H1 (cell line): ENCODE data around the gene KXD1. TPM values are rescaled to one million over a fixed set of nuclear protein-coding genes. Genes with fewer than 3 reads are reported as not detected.

Experiments used
- CTCF ChIA-PET: fragments of 300-600 bp; sonication (Branson Sonifier 250); formaldehyde crosslinking; loops from one replicate; lab custom pipeline; 2021; ENCODE audit not compliant: partially characterized antibody; lab: Charles Lee
- POLR2A ChIA-PET: fragments of 300-600 bp; sonication (Branson Sonifier 250); formaldehyde crosslinking; loops from one replicate; lab custom pipeline; 2021; ENCODE audit warnings: inconsistent platforms; ENCODE audit not compliant: partially characterized antibody; lab: Charles Lee
- DNase-seq, 2 experiments: peaks; one replicate each; pipeline versions ENCODE4 v3.0.0 to v3.0.0-alpha.2; 2010 to 2022; ENCODE audit warnings: low spot score in 2 of 2, low read depth in 1 of 2, mixed read lengths in 1 of 2
- FAIRE-seq: peaks from 2 replicates; lab custom pipeline; 2011; peaks lifted over from hg19 to GRCh38; lab: Jason Lieb, UNC
- H2AFZ ChIP-seq: 2 replicates; pipeline ENCODE4 v1.8.1; 2012; ENCODE audit warnings: low read length, inconsistent platforms
- H2AK5ac ChIP-seq: 2 replicates; pipeline ENCODE4 v1.6.1; 2013; ENCODE audit warnings: low read depth, low read length
- H2BK120ac ChIP-seq: replicated peaks from 2 replicates; pipeline ENCODE3; 2013; ENCODE audit warnings: low read depth, low read length, inconsistent platforms
- H2BK12ac ChIP-seq: 2 replicates; pipeline ENCODE4 v1.6.1; 2013; ENCODE audit warnings: low read depth, low read length
- H2BK15ac ChIP-seq: 2 replicates; pipeline ENCODE4 v1.6.1; 2013; ENCODE audit warnings: low read length
- H2BK20ac ChIP-seq: 2 replicates; pipeline ENCODE4 v1.6.1; 2013; ENCODE audit warnings: low read length
- H2BK5ac ChIP-seq: 2 replicates; pipeline ENCODE4 v1.6.1; 2013; ENCODE audit warnings: low read depth, low read length
- H3K14ac ChIP-seq: 2 replicates; pipeline ENCODE4 v1.6.1; 2013; ENCODE audit warnings: inconsistent platforms; ENCODE audit not compliant: insufficient read length
- H3K18ac ChIP-seq: 2 replicates; pipeline ENCODE4 v1.6.1; 2013; ENCODE audit warnings: low read length; ENCODE audit errors: extremely low read depth
- H3K23ac ChIP-seq: 2 replicates; pipeline ENCODE4 v1.6.1; 2013; ENCODE audit warnings: inconsistent platforms; ENCODE audit not compliant: insufficient read length
- H3K23me2 ChIP-seq: 2 replicates; pipeline ENCODE4 v1.6.1; 2013; ENCODE audit warnings: low read depth, low read length
- H3K27ac ChIP-seq: 2 replicates; pipeline ENCODE4 v1.6.1; 2011; ENCODE audit warnings: low read depth, low read length, inconsistent platforms
- H3K27me3 ChIP-seq, 4 experiments: replicated peaks in 1 of 4; 1 replicate in 1 of 4; 2 replicates in 3 of 4; pipeline versions ENCODE4 v1.6.1 to v1.8.1; 2011 to 2013; ENCODE audit warnings: low read length in 3 of 4, mild to moderate bottlenecking in 3 of 4, inconsistent platforms in 2 of 4, mixed read lengths in 2 of 4, moderate library complexity in 1 of 4; ENCODE audit not compliant: control insufficient read depth in 3 of 4, insufficient read depth in 3 of 4; ENCODE audit errors: extremely low read depth in 1 of 4
- H3K36me3 ChIP-seq, 4 experiments: 2 replicates each; pipeline versions ENCODE4 v1.6.1 to v1.8.1; 2011 to 2013; ENCODE audit warnings: mild to moderate bottlenecking in 4 of 4, low read length in 3 of 4, moderate library complexity in 2 of 4, control low read depth in 1 of 4, inconsistent platforms in 1 of 4; ENCODE audit not compliant: insufficient read depth in 4 of 4, control insufficient read depth in 2 of 4
- H3K4ac ChIP-seq: replicated peaks from 2 replicates; pipeline ENCODE3; 2013; ENCODE audit warnings: low read length, low read depth, mixed read lengths, inconsistent platforms; ENCODE audit not compliant: insufficient read length
- H3K4me1 ChIP-seq, 4 experiments: replicated peaks in 1 of 4; 1 replicate in 1 of 4; 2 replicates in 3 of 4; pipeline versions ENCODE4 v1.6.1 to v1.8.1; 2011 to 2013; ENCODE audit warnings: low read length in 3 of 4, inconsistent platforms in 2 of 4, mixed read lengths in 1 of 4; ENCODE audit not compliant: insufficient read depth in 4 of 4, control insufficient read depth in 3 of 4
- H3K4me2 ChIP-seq, 2 experiments: 2 replicates each; pipeline versions ENCODE4 v1.6.1 to v1.8.1; 2011 to 2013; ENCODE audit warnings: low read depth in 2 of 2, low read length in 2 of 2, control low read depth in 1 of 2, inconsistent platforms in 1 of 2, mild to moderate bottlenecking in 1 of 2; ENCODE audit not compliant: insufficient read depth in 1 of 2
- H3K4me3 ChIP-seq, 4 experiments: fragments of 200-600, 300-600 bp in 1 of 4; sonication (generic), shearing (Covaris generic), sonication (Bioruptor Twin) in 1 of 4; 2 replicates each; pipeline versions ENCODE4 v1.5.1 to v1.8.1; 2011 to 2016; ENCODE audit warnings: low read length in 4 of 4, low read depth in 3 of 4, control low read depth in 2 of 4, inconsistent platforms in 2 of 4, mild to moderate bottlenecking in 2 of 4, mixed read lengths in 1 of 4, moderate library complexity in 1 of 4; ENCODE audit not compliant: insufficient read depth in 2 of 4; ENCODE audit errors: extremely low read depth in 1 of 4
- H3K56ac ChIP-seq: replicated peaks from 2 replicates; pipeline ENCODE3; 2013; ENCODE audit warnings: low read depth, mild to moderate bottlenecking, mixed read lengths, low read length, inconsistent platforms; ENCODE audit not compliant: insufficient read length
- H3K79me1 ChIP-seq: 2 replicates; pipeline ENCODE4 v1.6.1; 2013; ENCODE audit warnings: low read depth, low read length, control low read depth
- H3K79me2 ChIP-seq, 2 experiments: 2 replicates each; pipeline versions ENCODE4 v1.6.1 to v1.8.1; 2012 to 2013; ENCODE audit warnings: low read length in 2 of 2, mild to moderate bottlenecking in 2 of 2, inconsistent platforms in 1 of 2; ENCODE audit not compliant: insufficient read depth in 2 of 2, control insufficient read depth in 1 of 2
- H3K9ac ChIP-seq, 4 experiments: replicated peaks in 1 of 4; 1 replicate in 1 of 4; 2 replicates in 3 of 4; pipeline versions ENCODE4 v1.6.1 to v1.8.1; 2011 to 2013; ENCODE audit warnings: low read depth in 3 of 4, low read length in 3 of 4, control low read depth in 2 of 4, mild to moderate bottlenecking in 2 of 4, moderate library complexity in 2 of 4, inconsistent platforms in 1 of 4; ENCODE audit errors: extremely low read depth in 1 of 4
- H3K9me3 ChIP-seq, 2 experiments: 2 replicates each; pipeline versions ENCODE4 v1.6.1 to v1.8.1; 2012 to 2013; ENCODE audit warnings: mild to moderate bottlenecking in 2 of 2, moderate library complexity in 2 of 2, control low read depth in 1 of 2, inconsistent platforms in 1 of 2, low read depth in 1 of 2, low read length in 1 of 2, mixed read lengths in 1 of 2; ENCODE audit not compliant: insufficient read depth in 2 of 2
- H4K20me1 ChIP-seq, 2 experiments: replicated peaks in 1 of 2; 2 replicates each; pipeline versions ENCODE3 to v1.8.1; 2011 to 2013; ENCODE audit warnings: inconsistent platforms in 2 of 2, low read length in 2 of 2, mild to moderate bottlenecking in 1 of 2; ENCODE audit not compliant: insufficient read depth in 2 of 2, control insufficient read depth in 1 of 2
- H4K5ac ChIP-seq: 2 replicates; pipeline ENCODE4 v1.6.1; 2013; ENCODE audit warnings: low read length, low read depth, mixed read lengths, inconsistent platforms; ENCODE audit not compliant: insufficient read length
- H4K8ac ChIP-seq: 2 replicates; pipeline ENCODE4 v1.8.0; 2013; ENCODE audit warnings: mild to moderate bottlenecking, moderate library complexity, low read length, inconsistent platforms; ENCODE audit not compliant: insufficient read depth; ENCODE audit errors: extremely low read depth
- H4K91ac ChIP-seq: replicated peaks from 2 replicates; pipeline ENCODE3; 2013; ENCODE audit warnings: low read length, mixed read lengths, inconsistent platforms; ENCODE audit not compliant: insufficient read length
- ASH2L ChIP-seq: fragments of 200-600, 300-600 bp; sonication (generic); IDR thresholded peaks from one replicate; pipeline ENCODE4 v1.7.1; 2017; ENCODE audit warnings: low read length
- ATF3 ChIP-seq: IDR thresholded peaks from 2 replicates; pipeline ENCODE4 v1.6.1; 2011; ENCODE audit warnings: low read depth, mild to moderate bottlenecking, low read length; ENCODE audit not compliant: insufficient read depth
- EP300 ChIP-seq, 2 experiments: IDR thresholded peaks; 1 replicate in 1 of 2; 2 replicates in 1 of 2; pipeline ENCODE4 v1.6.1; 2011 to 2012; ENCODE audit warnings: low read depth in 2 of 2, low read length in 2 of 2, mild to moderate bottlenecking in 2 of 2, borderline replicate concordance in 1 of 2, inconsistent platforms in 1 of 2, moderate library complexity in 1 of 2
- EZH2 ChIP-seq: fragments of 200-600 bp; sonication (generic); IDR thresholded peaks from 2 replicates; pipeline ENCODE4 v1.7.1; 2012; ENCODE audit warnings: low read depth, mild to moderate bottlenecking, moderate library complexity, low read length, inconsistent platforms; ENCODE audit not compliant: severe bottlenecking
- POLR2A ChIP-seq, 2 experiments: IDR thresholded peaks; 1 replicate in 1 of 2; 2 replicates in 1 of 2; pipeline ENCODE4 v1.6.1; 2011; ENCODE audit warnings: low read depth in 2 of 2, low read length in 2 of 2, mild to moderate bottlenecking in 2 of 2; ENCODE audit errors: control extremely low read depth in 1 of 2
- RBBP5 ChIP-seq: IDR thresholded peaks from 2 replicates; pipeline ENCODE4 v1.7.1; 2012; ENCODE audit warnings: low read depth, mild to moderate bottlenecking, inconsistent platforms, low read length, moderate library complexity, borderline replicate concordance
- RXRA ChIP-seq: IDR thresholded peaks from 2 replicates; pipeline ENCODE4 v1.6.1; 2011; ENCODE audit warnings: low read depth, mild to moderate bottlenecking, low read length, moderate library complexity; ENCODE audit not compliant: insufficient read depth
- SP1 ChIP-seq: IDR thresholded peaks from 2 replicates; pipeline ENCODE4 v1.6.1; 2011; ENCODE audit warnings: low read depth, low read length
- TAF7 ChIP-seq: optimal IDR thresholded peaks from 2 replicates; pipeline ENCODE3; 2011; ENCODE audit warnings: low read depth, mild to moderate bottlenecking, inconsistent platforms, low read length, moderate library complexity, borderline replicate concordance
- USF2 ChIP-seq: IDR thresholded peaks from 2 replicates; pipeline ENCODE4 v1.6.1; 2011; ENCODE audit warnings: low read length, improper control_type of control experiment
- WGBS, 2 experiments: shearing (Covaris generic) in 1 of 2; methylation state at CpG; one replicate each; pipeline versions ENCODE4 v1.1.6 to v1.1.7; 2013 to 2015; ENCODE audit warnings: low lambda C conversion rate in 2 of 2, mixed read lengths in 2 of 2, inconsistent platforms in 1 of 2, low coverage in 1 of 2, missing lambda C conversion rate in 1 of 2; ENCODE audit not compliant: insufficient replicate concordance in 2 of 2, insufficient coverage in 1 of 2, insufficient read length in 1 of 2; ENCODE audit errors: extremely low coverage in 1 of 2, missing lambda C conversion rate in 1 of 2; 5-methylcytosine and 5-hydroxymethylcytosine counted together
- polyA plus RNA-seq, 7 experiments: library from polyadenylated mRNA; depleted of rRNA in 3 of 7; stranded (reverse) in 5 of 7; unstranded in 2 of 7; fragments of >200 nt in 5 of 7; fragments of 200-250 nt in 2 of 7; gene quantifications; 1 replicate in 5 of 7; 2 replicates in 1 of 7; 4 replicates in 1 of 7; pipeline versions ENCODE4 v1.2.1 to v1.2.3, GENCODE V29; 2011 to 2013; ENCODE audit warnings: missing spikeins in 2 of 7, mixed read lengths in 2 of 7
- total RNA-seq: library from RNA; stranded (reverse); fragmentation: NEBNext Ultra II Directional; extraction: Animal tissue kit (Norgen Biotek cat#: 25700); gene quantifications from 2 replicates; pipeline ENCODE4 v1.2.1, GENCODE V29; 2021

KXD1 gene
- total and polyA plus RNA-seq, 2 of the 8 experiments (the other 6 are each of a cell fraction or from before 2014, with no cell fraction given), result 115 to 267 TPM

- Histone ChIP-seq H3K4me1 (no peaks in the 10 kb centered on the region), H3K18ac (no peak overlapping the region), H3K9me3 (no peaks in the 10 kb centered on the region), H3K9ac (no peak overlapping the region), H3K79me1 (no peaks in the 10 kb centered on the region; the same call in 1 of the 2 replicates), H2BK20ac (no peak overlapping the region), H2BK120ac (no peak overlapping the region), H3K14ac (no peak overlapping the region), H3K56ac (no peak overlapping the region), H4K8ac (no peak overlapping the region), H3K4me3 (no peak overlapping the region), H2BK15ac (no peak overlapping the region), H4K20me1 (peaks cover 2 to 5% of the 10 kb centered on the region in 2 experiments), H2BK5ac (no peak overlapping the region), H3K23ac (no peak overlapping the region), H3K4me2 (no peak overlapping the region), H3K27ac (no peak overlapping the region), H2AFZ (no peak overlapping the region), H2AK5ac (no peak overlapping the region), H3K27me3 (no peaks in the 10 kb centered on the region), H3K4ac (no peak overlapping the region), H3K36me3 (peaks cover 19 to 72% (median 43%) of the 10 kb centered on the region in 4 experiments), H3K23me2 (no peaks in the 10 kb centered on the region), H4K91ac (no peak overlapping the region), H4K5ac (no peak overlapping the region), H3K79me2 (peaks cover 0 to 4% of the 10 kb centered on the region in 2 experiments; a peak in 1 of 4 replicates), H2BK12ac (no peak overlapping the region)
- DNase-seq, result no peak
- no peak for FAIRE-seq
- WGBS, 2 experiments, result 95% methylated on average over 10 of the region's 10 CpGs; no CpG with 5 or more reads in 1 of the 2 experiments
- CTCF ChIA-PET, result interaction anchor here (1.4 to 2.5 kb wide), 2 partner anchors 48 to 67 kb away, joined by 3 to 8 read pairs; no protein-coding TSS in a partner anchor
- POLR2A ChIA-PET, result interaction anchor here (1.0 to 3.5 kb wide), 3 partner anchors 7 to 111 kb away, joined by 3 to 22 read pairs (median 4); no protein-coding TSS in a partner anchor
- TF ChIP-seq RXRA (no peak), POLR2A (IDR thresholded peaks at IDR 0.05; ENCODE audit: control extremely low read depth in 1 of 2, low read depth in 2 of 2, low read length in 2 of 2) (no peak), ASH2L (no peak), EZH2 (no peak), RBBP5 (no peak), ATF3 (no peak), SP1 (no peak), TAF7 (no peak), EP300 (IDR thresholded peaks at IDR 0.05; ENCODE audit: borderline replicate concordance in 1 of 2, low read depth in 2 of 2, low read length in 2 of 2) (no peak), USF2 (no peak)
Measured at GRCh38 chr19:18536475-18536874, 21.2 kb upstream of the KXD1 start.
